Measurements from ENCODE around the gene SAMD4A. TPM values are rescaled to one million over a fixed set of nuclear protein-coding genes. Genes with fewer than 3 reads are reported as not detected.

Gene SAMD4A
- total and polyA plus RNA-seq, 8 donors = 2.5 to 67.4 (median 15.9) TPM

DNA sequence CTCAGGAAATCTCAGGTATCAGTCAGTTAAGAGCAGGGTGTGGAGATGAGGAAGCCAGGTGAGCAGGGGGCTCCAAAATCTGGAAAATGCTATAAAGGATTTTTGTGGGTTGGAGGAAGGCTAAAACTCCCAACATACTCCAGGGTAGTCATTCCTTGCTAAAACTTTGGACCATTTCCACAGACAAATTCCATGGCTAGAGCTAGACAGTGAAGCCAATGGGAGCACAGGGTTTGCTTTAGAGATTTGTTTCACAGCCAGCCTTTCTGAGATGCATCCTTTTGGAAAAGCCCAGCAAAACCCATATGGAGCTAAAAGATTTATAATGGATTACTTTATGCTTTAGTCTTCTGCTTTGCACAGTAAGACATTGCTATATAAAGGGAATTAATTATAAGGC is 146.5 kb downstream of the SAMD4A start:
- intact Hi-C loops (cut with DNase I; ENCODE audit: low total_unique reads) = no loop called here
- peak in 1 of 2 donors; percentile 78 for DNase-seq
- Histone ChIP-seq H3K9me3 (no peaks in the 10 kb centered on the region), H3K4me1 (peaks cover 6 to 34% (median 17%) of the 10 kb centered on the region in 4 donors), H3K4me3 (no peak overlapping the region), H3K27ac (peak overlapping the region in 4 of 5 donors; percentile 56 to 75 (median 68)), H3K27me3 (no peaks in the 10 kb centered on the region), H3K36me3 (no peaks in the 10 kb centered on the region)
- TF ChIP-seq, protein P1, sequence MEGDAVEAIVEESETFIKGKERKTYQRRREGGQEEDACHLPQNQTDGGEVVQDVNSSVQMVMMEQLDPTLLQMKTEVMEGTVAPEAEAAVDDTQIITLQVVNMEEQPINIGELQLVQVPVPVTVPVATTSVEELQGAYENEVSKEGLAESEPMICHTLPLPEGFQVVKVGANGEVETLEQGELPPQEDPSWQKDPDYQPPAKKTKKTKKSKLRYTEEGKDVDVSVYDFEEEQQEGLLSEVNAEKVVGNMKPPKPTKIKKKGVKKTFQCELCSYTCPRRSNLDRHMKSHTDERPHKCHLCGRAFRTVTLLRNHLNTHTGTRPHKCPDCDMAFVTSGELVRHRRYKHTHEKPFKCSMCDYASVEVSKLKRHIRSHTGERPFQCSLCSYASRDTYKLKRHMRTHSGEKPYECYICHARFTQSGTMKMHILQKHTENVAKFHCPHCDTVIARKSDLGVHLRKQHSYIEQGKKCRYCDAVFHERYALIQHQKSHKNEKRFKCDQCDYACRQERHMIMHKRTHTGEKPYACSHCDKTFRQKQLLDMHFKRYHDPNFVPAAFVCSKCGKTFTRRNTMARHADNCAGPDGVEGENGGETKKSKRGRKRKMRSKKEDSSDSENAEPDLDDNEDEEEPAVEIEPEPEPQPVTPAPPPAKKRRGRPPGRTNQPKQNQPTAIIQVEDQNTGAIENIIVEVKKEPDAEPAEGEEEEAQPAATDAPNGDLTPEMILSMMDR (IDR thresholded peaks at IDR 0.05) = no peak
- no peak for TF ChIP-seq POLR2A (IDR thresholded peaks at IDR 0.05)
- no peak for TF ChIP-seq POLR2AphosphoS5 (IDR thresholded peaks at IDR 0.05)
- TF ChIP-seq EP300 (IDR thresholded peaks at IDR 0.05) = no peak

- Histone ChIP-seq H3K9me3 (no peaks in the 10 kb centered on the region), H3K27me3 (no peaks in the 10 kb centered on the region), H3K4me1 (peaks cover 6 to 45% (median 21%) of the 10 kb centered on the region in 4 donors), H3K36me3 (no peaks in the 10 kb centered on the region), H3K27ac (peak overlapping the region in 2 of 5 donors; percentile 0 to 20), H3K4me3 (no peak overlapping the region)
- DNase-seq = peak in 1 of 2 donors; percentile 23
- intact Hi-C loops (cut with DNase I; ENCODE audit: low total_unique reads) = no loop called here
- TF ChIP-seq EP300 (IDR thresholded peaks at IDR 0.05) (no peak), POLR2A (IDR thresholded peaks at IDR 0.05) (no peak), POLR2AphosphoS5 (IDR thresholded peaks at IDR 0.05) (no peak)
- TF ChIP-seq, protein P1 (IDR thresholded peaks at IDR 0.05) = no peak
- WGBS, 5 donors = 58 to 78% (median 77%) methylated on average over 4 of the region's 4 CpGs
Observed at GRCh38 chr14:54715239-54715638, 148.3 kb downstream of the SAMD4A start.

- H3K27ac ChIP-seq = peak overlapping the region in 2 of 5 donors; percentile 0 to 20
- no peak for DNase-seq
- no peaks in the 10 kb centered on the region for H3K27me3 ChIP-seq
- peaks cover 6 to 45% (median 21%) of the 10 kb centered on the region in 4 donors for H3K4me1 ChIP-seq
- WGBS, 5 donors = 50 to 73% (median 58%) methylated on average over 1 of the region's 1 CpG
- intact Hi-C loops (cut with DNase I; ENCODE audit: low total_unique reads) = no loop called here
- H3K4me3 ChIP-seq = no peak overlapping the region
- no peaks in the 10 kb centered on the region for H3K9me3 ChIP-seq
- H3K36me3 ChIP-seq = no peaks in the 10 kb centered on the region
- TF ChIP-seq POLR2A (IDR thresholded peaks at IDR 0.05) (no peak), POLR2AphosphoS5 (IDR thresholded peaks at IDR 0.05) (no peak), EP300 (IDR thresholded peaks at IDR 0.05) (no peak)
- TF ChIP-seq, protein P1 (IDR thresholded peaks at IDR 0.05) = no peak
Observed at GRCh38 chr14:54715811-54716210, 148.9 kb downstream of the SAMD4A start.

DNA sequence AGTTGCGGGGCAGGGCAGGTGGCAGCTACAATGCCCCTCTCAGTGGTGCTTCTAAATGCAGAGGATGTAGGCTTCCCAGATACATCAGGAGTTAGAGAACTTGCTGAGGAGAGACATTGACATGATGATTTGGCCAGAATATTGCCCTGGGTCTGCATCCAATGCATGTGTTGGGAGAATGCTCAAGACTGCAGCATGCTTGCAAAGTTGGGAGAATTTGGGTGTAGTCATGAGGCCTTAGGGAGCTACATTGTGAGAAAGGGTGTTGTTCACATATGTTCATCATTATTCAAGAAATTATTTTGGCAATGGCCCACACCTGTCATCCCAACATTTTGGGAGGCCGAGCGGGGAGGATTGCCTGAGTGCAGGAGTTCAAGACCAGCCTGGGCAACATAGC is 149.9 kb downstream of the SAMD4A start:
- intact Hi-C loops (cut with DNase I; ENCODE audit: low total_unique reads) = no loop called here
- Histone ChIP-seq H3K27ac (no peak overlapping the region), H3K9me3 (no peaks in the 10 kb centered on the region), H3K4me3 (no peak overlapping the region), H3K27me3 (no peaks in the 10 kb centered on the region), H3K36me3 (no peaks in the 10 kb centered on the region), H3K4me1 (peaks cover 2 to 40% (median 19%) of the 10 kb centered on the region in 4 donors)
- TF ChIP-seq POLR2A (IDR thresholded peaks at IDR 0.05) (no peak), POLR2AphosphoS5 (IDR thresholded peaks at IDR 0.05) (no peak), EP300 (IDR thresholded peaks at IDR 0.05) (no peak)
- TF ChIP-seq, protein P1 (IDR thresholded peaks at IDR 0.05) = no peak
- DNase-seq = no peak
- 89 to 98% (median 96%) methylated on average over 3 of the region's 3 CpGs for WGBS, 5 donors

Measured in stomach (tissue), 9 donors.